Esophagus squamous epithelium (tissue), 4 donors: Measurements from ENCODE around the gene MMP11.

ENCODE experiments used
- CTCF ChIP-seq, 6 experiments: fragments of 450-650 bp in 4 of 6; fragments of 200-600 bp in 2 of 6; sonication (generic) in 2 of 6; IDR thresholded peaks; one replicate each; pipeline ENCODE4 v1.5.1; 2016 to 2019; ENCODE audit warnings: antibody characterized with exemption in 6 of 6, mild to moderate bottlenecking in 4 of 6, moderate library complexity in 4 of 6
- POLR2A ChIP-seq, 4 donors: fragments of 450-650 bp; IDR thresholded peaks; one replicate each; pipeline ENCODE4 v1.6.1; 2017; ENCODE audit warnings: antibody characterized with exemption in 4 of 4, mild to moderate bottlenecking in 4 of 4, moderate library complexity in 3 of 4

- no peak for TF ChIP-seq POLR2A (IDR thresholded peaks at IDR 0.05)
- TF ChIP-seq CTCF (IDR thresholded peaks at IDR 0.05), result no peak
Measured at GRCh38 chr22:23744001-23744400, 28.6 kb upstream of the MMP11 start.
